Subcutaneous abdominal adipose tissue (tissue), 5 donors: ENCODE measurements around the gene MARK1.

Experiments used
- H3K27ac ChIP-seq: one replicate; pipeline ENCODE4 v1.7.0; 2013; ENCODE audit warnings: low read depth, mild to moderate bottlenecking, inconsistent platforms, low read length, moderate library complexity
- H3K27me3 ChIP-seq, 5 donors: one replicate each; pipeline ENCODE4 v1.7.0; 2013; ENCODE audit warnings: low read length in 5 of 5, inconsistent platforms in 1 of 5; ENCODE audit not compliant: control insufficient read depth in 5 of 5, insufficient read depth in 4 of 5
- H3K36me3 ChIP-seq, 5 donors: one replicate each; pipeline ENCODE4 v1.7.0; 2013; ENCODE audit warnings: low read length in 5 of 5; ENCODE audit not compliant: control insufficient read depth in 5 of 5, insufficient read depth in 5 of 5
- H3K4me1 ChIP-seq, 5 donors: one replicate each; pipeline ENCODE4 v1.7.0; 2013; ENCODE audit warnings: low read length in 5 of 5, mild to moderate bottlenecking in 3 of 5, moderate library complexity in 1 of 5; ENCODE audit not compliant: control insufficient read depth in 5 of 5, insufficient read depth in 5 of 5
- H3K4me3 ChIP-seq, 5 donors: one replicate each; pipeline ENCODE4 v1.7.0; 2013; ENCODE audit warnings: low read length in 5 of 5, low read depth in 1 of 5
- H3K9ac ChIP-seq, 5 donors: one replicate each; pipeline ENCODE4 v1.7.0; 2013; ENCODE audit warnings: low read length in 5 of 5, mild to moderate bottlenecking in 4 of 5, moderate library complexity in 3 of 5
- H3K9me3 ChIP-seq, 5 donors: one replicate each; pipeline ENCODE4 v1.7.0; 2013; ENCODE audit warnings: low read length in 5 of 5; ENCODE audit not compliant: control insufficient read depth in 5 of 5
- donor health status: healthy.
- donor health status: healthy.
- donor health status: healthy.
- donor health status: healthy.
- donor health status: healthy.

MARK1 gene

GRCh38 chr1:220694866-220695382 lies 167.0 kb downstream of the MARK1 start:
- no peak overlapping the region for H3K4me3 ChIP-seq
- no peak overlapping the region for H3K27ac ChIP-seq

GRCh38 chr1:220695426-220695825 lies 167.5 kb downstream of the MARK1 start:
- no peak overlapping the region for H3K9ac ChIP-seq
- H3K36me3 ChIP-seq = peaks cover 0 to 22% (median 19%) of the 10 kb centered on the region in 5 donors
- H3K4me1 ChIP-seq = peaks cover 5 to 58% (median 46%) of the 10 kb centered on the region in 5 donors
- H3K27me3 ChIP-seq = no peaks in the 10 kb centered on the region
- H3K27ac ChIP-seq = no peak overlapping the region
- H3K9me3 ChIP-seq = no peaks in the 10 kb centered on the region
- H3K4me3 ChIP-seq = no peak overlapping the region

More at GRCh38 chr1:220694866-220695382, 167.0 kb downstream of the MARK1 start:
- H3K4me1 ChIP-seq = peaks cover 5 to 54% (median 46%) of the 10 kb centered on the region in 5 donors
- no peaks in the 10 kb centered on the region for H3K27me3 ChIP-seq
- H3K9ac ChIP-seq = no peak overlapping the region
- no peaks in the 10 kb centered on the region for H3K9me3 ChIP-seq
- peaks cover 0 to 22% (median 19%) of the 10 kb centered on the region in 5 donors for H3K36me3 ChIP-seq

DNA sequence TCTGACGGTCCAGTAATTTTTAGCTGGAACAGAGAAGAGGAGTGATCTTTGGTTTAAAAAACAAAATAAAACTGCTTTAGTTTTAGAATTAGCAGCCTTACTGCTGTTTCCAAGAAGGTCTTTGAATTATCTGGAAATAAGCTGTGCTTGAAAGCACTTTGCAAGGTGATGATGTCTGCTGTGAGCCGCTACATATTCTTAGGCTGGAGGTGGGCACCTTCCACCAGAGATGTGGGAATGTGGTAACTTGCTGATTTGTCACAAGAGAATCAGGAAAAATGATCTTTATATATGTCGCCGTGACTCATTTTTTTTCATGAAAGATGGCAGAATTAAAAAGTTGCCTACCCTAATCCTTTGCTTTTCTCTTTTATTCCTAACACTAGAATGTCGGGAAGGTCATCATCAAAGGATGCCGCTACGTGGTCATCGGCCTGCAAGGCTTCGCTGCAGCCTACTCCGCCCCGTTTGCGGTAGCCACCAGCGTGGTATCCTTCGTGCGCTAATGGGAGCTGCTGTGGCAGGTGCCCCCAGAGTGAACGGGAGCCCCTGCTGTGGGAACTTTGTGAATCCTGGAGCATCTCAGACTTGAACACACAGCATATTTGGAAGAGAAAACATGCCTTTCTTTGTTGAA lies 168.4 kb downstream of the MARK1 start:
- Histone ChIP-seq H3K4me3 (no peak overlapping the region), H3K9me3 (no peaks in the 10 kb centered on the region), H3K36me3 (peaks cover 0 to 22% (median 19%) of the 10 kb centered on the region in 5 donors), H3K4me1 (peaks cover 5 to 58% (median 45%) of the 10 kb centered on the region in 5 donors), H3K27me3 (no peaks in the 10 kb centered on the region), H3K27ac (no peak overlapping the region), H3K9ac (no peak overlapping the region)

- Histone ChIP-seq H3K27me3 (no peaks in the 10 kb centered on the region), H3K27ac (no peak overlapping the region), H3K4me3 (no peak overlapping the region), H3K4me1 (peaks cover 5 to 57% (median 45%) of the 10 kb centered on the region in 5 donors), H3K36me3 (peaks cover 0 to 22% (median 19%) of the 10 kb centered on the region in 5 donors), H3K9ac (no peak overlapping the region), H3K9me3 (no peaks in the 10 kb centered on the region)
Measured at GRCh38 chr1:220696863-220697231, 168.9 kb downstream of the MARK1 start.

DNA sequence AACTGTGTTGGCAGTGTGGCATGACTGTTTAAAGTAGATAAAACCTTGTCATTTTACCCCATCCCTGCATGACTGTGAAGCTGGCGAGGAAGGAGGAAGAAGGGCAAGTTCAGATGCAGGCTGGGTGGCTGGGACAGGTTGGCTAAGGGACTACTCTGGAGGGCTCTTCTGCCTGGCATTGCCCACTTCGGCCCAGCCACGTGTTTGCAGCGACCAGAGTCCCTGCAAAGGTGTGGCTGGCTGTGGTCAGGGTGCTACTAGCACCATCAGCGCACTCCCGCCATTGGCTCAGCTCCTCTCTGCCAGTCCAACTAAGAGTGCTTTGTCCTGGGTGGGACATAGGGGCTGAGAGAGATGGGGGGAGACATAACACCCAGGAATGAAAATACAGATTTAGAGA lies 169.4 kb downstream of the MARK1 start:
- Histone ChIP-seq H3K27me3 (no peaks in the 10 kb centered on the region), H3K4me1 (peaks cover 5 to 54% (median 42%) of the 10 kb centered on the region in 5 donors), H3K4me3 (no peak overlapping the region), H3K9ac (no peak overlapping the region), H3K36me3 (peaks cover 0 to 22% (median 19%) of the 10 kb centered on the region in 5 donors), H3K9me3 (no peaks in the 10 kb centered on the region), H3K27ac (no peak overlapping the region)

DNA sequence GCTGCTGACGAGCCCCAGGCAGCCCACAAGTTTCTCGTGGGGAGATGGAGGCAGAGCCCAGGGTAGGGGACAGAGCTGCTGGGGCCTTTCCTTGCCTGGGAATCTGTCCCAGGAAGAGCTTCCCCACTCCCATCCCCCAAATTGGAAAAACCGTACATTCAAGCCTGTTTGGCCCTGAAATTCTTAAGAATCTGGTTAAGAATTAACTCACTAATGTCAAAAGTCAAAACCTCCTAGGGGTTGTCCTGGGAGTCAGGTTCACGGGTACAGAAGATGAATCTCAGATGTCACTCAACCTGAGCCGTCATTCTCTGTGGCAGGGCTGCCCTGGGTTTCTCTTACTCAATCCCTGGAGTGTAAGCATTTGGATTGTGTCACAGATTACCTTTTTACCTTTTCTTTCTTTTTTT lies 170.7 kb downstream of the MARK1 start:
- Histone ChIP-seq H3K9me3 (no peaks in the 10 kb centered on the region), H3K9ac (peak overlapping the region in 2 of 5 donors; percentile 10 to 44), H3K36me3 (peaks cover 0 to 22% (median 19%) of the 10 kb centered on the region in 5 donors), H3K4me1 (peaks cover 8 to 55% (median 44%) of the 10 kb centered on the region in 5 donors), H3K4me3 (no peak overlapping the region), H3K27me3 (no peaks in the 10 kb centered on the region), H3K27ac (peak overlapping the region; percentile 26)

- H3K9ac ChIP-seq = peak overlapping the region in 2 of 5 donors; percentile 10 to 44
- peak overlapping the region; percentile 26 for H3K27ac ChIP-seq
- no peaks in the 10 kb centered on the region for H3K27me3 ChIP-seq
- no peaks in the 10 kb centered on the region for H3K9me3 ChIP-seq
- H3K4me1 ChIP-seq = peaks cover 8 to 50% (median 44%) of the 10 kb centered on the region in 5 donors
- H3K36me3 ChIP-seq = peaks cover 0 to 22% (median 19%) of the 10 kb centered on the region in 5 donors
- H3K4me3 ChIP-seq = no peak overlapping the region
Measured at GRCh38 chr1:220699044-220699443, 171.1 kb downstream of the MARK1 start.

DNA sequence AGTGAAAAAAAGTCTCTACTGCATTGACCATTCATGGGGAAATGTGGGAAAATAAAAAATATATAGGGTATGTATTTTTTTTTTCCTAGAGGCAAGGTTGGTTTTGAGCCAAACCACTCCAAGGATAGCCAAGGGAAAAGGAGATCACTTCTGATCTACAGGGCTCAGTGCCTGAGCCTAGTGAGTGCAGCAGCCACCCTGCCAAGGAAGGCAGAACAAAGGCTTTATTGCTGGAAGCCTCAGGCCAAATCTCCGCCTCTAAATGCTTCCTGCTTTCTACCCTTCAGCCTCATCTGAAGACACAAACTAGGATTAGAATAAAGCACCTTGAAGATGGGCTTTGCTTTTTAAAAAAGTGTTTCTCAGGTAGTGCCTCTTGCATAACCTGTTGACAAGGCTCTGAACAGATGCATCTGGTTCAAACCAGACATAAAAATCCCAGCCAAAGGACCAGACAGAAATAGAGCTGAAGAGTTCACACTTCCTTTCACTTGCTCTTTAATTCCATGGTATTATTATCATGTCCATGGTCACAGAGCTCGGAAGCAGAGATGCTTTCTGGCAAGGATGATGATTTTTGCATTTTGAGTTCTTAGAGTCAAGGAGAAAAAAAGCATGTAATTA lies 172.7 kb downstream of the MARK1 start:
- H3K27me3 ChIP-seq = no peaks in the 10 kb centered on the region
- H3K9me3 ChIP-seq = no peaks in the 10 kb centered on the region

DNA sequence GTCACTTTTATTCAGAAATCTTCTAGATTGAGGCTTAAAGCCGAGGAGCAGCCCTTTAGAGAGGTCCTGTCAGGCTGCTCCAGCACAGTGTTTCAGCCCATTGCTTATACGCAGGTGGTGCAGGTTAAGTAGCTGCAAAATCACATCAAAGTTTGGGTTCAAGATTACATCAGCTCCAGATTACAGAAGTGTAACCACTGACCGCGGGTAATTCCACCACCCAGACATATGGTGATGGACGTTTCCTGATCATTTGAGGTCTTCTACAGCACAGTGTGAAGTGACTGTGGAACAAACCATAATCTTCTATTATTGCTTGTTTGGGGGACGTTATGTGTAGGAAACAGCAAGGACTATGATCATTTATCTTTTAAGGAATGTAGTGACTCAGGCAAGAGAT lies 174.0 kb downstream of the MARK1 start:
- no peak overlapping the region for H3K27ac ChIP-seq
- peaks cover 10 to 61% (median 47%) of the 10 kb centered on the region in 5 donors for H3K4me1 ChIP-seq
- no peak overlapping the region for H3K9ac ChIP-seq
- no peaks in the 10 kb centered on the region for H3K9me3 ChIP-seq
- peaks cover 0 to 16% (median 13%) of the 10 kb centered on the region in 5 donors for H3K36me3 ChIP-seq
- H3K27me3 ChIP-seq = no peaks in the 10 kb centered on the region
- no peak overlapping the region for H3K4me3 ChIP-seq

More for the DNA sequence above, 172.7 kb downstream of the MARK1 start:
- Histone ChIP-seq H3K4me1 (peaks cover 8 to 50% (median 47%) of the 10 kb centered on the region in 5 donors), H3K27ac (peak overlapping the region; percentile 5), H3K9ac (no peak overlapping the region), H3K4me3 (no peak overlapping the region), H3K36me3 (peaks cover 0 to 22% (median 19%) of the 10 kb centered on the region in 5 donors)

GRCh38 chr1:220702733-220703270 lies 174.9 kb downstream of the MARK1 start:
- Histone ChIP-seq H3K9ac (no peak overlapping the region), H3K36me3 (peaks cover 0 to 8% (median 5%) of the 10 kb centered on the region in 5 donors), H3K27me3 (no peaks in the 10 kb centered on the region), H3K4me3 (no peak overlapping the region), H3K4me1 (peaks cover 10 to 66% (median 47%) of the 10 kb centered on the region in 5 donors), H3K9me3 (no peaks in the 10 kb centered on the region), H3K27ac (no peak overlapping the region)
